ENCODE data around the gene SOX12. TPM values are rescaled to one million over a fixed set of nuclear protein-coding genes. Genes with fewer than 3 reads are reported as not detected.

The SOX12 gene
- total RNA-seq, 4 donors from 2014 or later, result 1.1 to 4.1 (median 2.0) TPM

DNA sequence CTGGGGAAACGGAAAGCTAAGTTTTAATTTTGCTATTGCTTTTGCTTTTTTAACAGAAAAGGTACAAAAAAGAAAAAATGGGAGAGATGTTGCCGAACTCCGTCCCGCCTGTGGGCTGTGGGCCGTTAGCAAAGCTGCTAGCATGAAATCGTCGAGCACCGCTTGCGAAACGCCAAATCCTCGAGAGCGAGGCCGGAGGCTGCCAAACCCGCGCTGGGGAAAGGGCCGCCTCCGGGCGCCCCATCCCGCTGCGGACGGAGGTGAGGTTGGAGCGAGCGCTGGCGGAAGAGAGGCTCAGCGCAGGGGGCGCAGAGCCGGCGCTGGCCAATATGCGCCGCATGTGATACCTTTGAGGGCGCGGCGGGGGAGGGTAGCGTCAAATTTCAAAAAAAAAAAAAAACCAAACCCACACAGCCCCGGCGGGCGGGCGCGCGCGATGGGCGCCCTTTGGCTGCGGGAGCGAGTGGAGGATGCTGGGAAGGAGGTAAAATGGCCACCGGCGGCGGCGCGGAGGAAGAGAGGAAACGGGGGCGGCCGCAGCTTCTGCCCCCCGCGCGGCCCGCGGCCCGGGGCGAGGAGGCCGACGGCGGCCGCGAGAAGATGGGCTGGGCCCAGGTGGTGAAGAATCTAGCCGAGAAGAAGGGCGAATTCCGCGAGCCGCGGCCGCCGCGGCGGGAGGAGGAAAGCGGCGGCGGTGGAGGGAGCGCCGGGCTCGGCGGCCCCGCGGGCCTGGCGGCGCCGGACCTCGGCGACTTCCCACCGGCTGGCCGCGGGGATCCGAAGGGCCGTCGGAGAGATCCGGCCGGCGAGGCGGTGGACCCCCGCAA, 28.0 kb upstream of the SOX12 start, which contains the start of gene ZCCHC3:
TSS of gene ZCCHC3 (plus strand) at position 473 of the 827 bp plus-strand sequence. CDS start at position 490, 17 bp downstream.
- TF ChIP-seq, protein P1, sequence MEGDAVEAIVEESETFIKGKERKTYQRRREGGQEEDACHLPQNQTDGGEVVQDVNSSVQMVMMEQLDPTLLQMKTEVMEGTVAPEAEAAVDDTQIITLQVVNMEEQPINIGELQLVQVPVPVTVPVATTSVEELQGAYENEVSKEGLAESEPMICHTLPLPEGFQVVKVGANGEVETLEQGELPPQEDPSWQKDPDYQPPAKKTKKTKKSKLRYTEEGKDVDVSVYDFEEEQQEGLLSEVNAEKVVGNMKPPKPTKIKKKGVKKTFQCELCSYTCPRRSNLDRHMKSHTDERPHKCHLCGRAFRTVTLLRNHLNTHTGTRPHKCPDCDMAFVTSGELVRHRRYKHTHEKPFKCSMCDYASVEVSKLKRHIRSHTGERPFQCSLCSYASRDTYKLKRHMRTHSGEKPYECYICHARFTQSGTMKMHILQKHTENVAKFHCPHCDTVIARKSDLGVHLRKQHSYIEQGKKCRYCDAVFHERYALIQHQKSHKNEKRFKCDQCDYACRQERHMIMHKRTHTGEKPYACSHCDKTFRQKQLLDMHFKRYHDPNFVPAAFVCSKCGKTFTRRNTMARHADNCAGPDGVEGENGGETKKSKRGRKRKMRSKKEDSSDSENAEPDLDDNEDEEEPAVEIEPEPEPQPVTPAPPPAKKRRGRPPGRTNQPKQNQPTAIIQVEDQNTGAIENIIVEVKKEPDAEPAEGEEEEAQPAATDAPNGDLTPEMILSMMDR (IDR thresholded peaks at IDR 0.05; ENCODE audit: low read depth), result no peak

DNA sequence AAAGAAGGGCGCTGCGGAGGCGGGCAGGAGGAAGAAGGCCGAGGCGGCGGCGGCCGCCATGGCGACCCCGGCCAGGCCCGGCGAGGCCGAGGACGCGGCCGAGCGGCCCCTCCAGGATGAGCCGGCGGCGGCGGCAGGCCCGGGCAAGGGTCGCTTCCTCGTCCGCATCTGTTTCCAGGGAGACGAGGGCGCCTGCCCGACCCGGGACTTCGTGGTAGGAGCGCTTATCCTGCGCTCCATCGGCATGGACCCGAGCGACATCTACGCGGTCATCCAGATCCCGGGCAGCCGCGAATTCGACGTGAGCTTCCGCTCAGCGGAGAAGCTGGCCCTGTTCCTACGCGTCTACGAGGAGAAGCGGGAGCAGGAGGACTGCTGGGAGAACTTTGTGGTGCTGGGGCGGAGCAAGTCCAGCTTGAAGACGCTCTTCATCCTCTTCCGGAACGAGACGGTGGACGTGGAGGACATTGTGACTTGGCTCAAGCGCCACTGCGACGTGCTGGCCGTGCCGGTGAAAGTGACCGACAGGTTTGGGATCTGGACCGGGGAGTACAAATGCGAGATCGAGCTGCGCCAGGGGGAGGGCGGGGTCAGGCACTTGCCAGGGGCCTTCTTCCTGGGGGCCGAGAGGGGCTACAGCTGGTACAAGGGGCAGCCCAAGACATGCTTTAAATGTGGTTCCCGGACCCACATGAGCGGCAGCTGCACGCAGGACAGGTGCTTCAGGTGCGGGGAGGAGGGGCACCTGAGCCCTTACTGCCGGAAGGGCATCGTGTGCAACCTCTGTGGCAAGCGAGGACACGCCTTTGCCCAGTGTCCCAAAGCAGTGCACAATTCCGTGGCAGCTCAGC, 27.2 kb upstream of the SOX12 start:
- TF ChIP-seq, protein P1 (IDR thresholded peaks at IDR 0.05; ENCODE audit: low read depth), result no peak

DNA sequence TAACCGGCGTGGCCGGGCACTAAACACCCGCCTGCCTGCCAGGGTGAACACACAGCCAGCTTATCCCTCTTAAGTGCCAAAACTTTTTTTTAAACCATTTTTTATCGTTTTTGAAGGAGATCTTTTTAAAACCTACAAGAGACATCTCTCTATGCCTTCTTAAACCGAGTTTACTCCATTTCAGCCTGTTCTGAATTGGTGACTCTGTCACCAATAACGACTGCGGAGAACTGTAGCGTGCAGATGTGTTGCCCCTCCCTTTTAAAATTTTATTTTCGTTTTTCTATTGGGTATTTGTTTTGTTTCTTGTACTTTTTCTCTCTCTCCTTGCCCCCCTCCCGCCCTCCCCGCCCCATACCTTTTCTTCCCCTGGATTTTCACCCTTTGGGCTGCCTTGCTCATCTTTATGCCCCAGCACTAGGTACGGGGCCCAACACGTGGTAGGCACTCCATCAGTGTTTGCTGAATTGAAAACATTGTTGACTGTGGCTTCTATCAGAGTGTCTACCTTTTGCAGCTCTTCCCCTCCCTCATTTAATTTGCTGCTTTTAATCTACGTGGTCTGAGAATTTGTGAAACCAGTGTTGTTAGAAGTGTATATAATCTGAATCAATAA, 26.5 kb upstream of the SOX12 start:
- TF ChIP-seq, protein P1 (IDR thresholded peaks at IDR 0.05; ENCODE audit: low read depth), result no peak

DNA sequence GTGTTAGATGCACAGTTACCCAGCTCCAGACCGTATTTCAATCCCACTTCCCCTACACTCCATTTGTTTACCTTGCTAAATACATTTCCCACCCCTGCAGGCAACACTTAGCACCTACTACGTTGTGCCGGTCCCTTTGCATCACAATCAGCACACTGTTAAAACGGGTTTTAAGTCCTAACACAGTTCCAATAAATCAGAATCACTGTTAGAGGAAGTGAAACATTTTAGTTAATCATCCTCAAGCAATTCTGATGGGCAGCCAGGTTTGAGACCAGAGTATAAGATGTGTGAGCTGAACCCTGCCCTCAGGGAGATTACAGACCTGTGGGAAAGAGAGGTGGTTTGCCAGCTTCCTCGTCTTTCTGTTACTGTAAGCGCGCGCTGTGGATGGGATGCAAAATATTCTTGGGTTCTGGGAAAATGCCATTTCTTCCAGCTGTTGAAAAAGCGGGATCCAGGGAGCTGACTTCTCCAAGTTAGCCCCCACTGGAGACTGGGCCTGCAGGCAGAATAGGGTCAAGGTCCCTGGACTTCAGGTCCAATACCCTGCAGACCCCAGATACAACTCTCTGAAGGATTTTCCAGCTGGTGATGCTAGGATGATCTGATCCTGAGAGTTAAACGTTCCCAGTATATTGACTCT, 24.9 kb upstream of the SOX12 start:
- TF ChIP-seq, protein P1 (IDR thresholded peaks at IDR 0.05; ENCODE audit: low read depth), result no peak

DNA sequence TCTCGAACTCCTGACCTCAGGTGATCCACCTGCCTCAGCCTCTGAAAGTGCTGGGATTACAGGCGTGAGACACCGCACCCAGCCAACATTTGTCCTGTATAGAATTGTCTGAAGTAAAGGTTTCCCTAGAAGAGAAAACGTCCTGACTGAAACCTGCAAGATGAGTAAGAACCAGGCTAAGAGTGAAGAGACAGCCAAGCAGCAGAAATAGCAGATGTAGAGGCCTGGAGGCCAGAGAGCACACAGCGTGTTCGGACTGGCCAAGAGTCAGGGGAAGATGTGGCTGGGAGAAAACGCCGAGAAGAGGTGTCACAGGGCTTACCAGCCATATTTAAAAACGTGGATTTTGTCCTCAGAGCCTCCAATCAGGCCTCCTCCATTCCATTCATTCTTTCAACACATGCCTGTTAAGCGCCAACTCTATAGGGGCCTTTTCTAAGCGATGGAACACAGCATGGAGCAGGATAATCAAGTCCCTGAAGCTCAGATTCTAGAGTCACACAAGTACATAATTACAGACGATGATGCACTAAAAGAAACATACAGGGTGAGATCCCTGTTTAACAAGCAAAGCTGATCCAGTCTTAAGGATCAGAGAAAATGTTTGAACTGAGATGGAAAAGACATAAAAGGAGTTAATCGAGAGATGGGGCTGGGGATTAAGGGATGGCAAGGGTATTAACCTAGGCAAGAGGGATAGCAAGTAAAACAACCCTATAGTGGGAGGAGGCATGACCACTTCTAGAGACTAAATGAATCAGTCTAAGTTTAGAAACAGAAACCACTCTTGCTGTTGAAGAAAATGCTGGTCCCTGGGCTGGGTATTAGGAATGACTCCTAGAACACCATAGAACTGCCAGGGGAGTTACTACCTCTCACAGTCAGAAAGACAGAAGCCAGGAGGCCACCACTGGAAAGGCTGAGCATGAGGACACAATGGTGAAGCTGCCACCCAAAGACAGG, 23.2 kb upstream of the SOX12 start:
- TF ChIP-seq, protein P1 (IDR thresholded peaks at IDR 0.05; ENCODE audit: low read depth), result no peak

DNA sequence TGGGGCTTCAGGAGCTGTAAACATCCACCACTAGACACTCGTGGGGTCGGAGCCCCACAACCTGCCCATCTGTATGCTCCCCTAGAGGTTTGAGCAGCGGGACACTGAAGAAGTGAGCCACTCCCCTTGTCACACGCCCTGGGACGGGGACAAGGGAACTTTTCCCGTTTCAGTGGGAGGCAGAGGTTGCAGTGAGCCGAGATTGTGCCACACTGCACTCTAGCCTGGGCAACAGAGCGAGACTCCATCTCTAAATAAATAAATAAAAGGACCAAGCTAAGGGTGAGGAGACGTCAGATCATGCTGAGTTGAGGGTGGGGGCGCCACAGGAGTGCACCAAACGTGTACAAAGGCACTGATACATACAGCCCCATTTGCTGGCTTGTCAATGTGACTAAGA, 19.6 kb upstream of the SOX12 start:
- TF ChIP-seq, protein P1 (IDR thresholded peaks at IDR 0.05; ENCODE audit: low read depth), result no peak
